ENCODE data around the gene H19.

The H19 gene

GRCh38 chr11:1997755-1998154, at the start of gene H19:
Gene H19 (minus strand): TSS chr11:1997842.
- no peak for DNase-seq

- DNase-seq, result no peak
Observed at GRCh38 chr11:2041963-2042362, 44.3 kb upstream of the H19 start.

GRCh38 chr11:2041153-2041552, 43.5 kb upstream of the H19 start:
- DNase-seq, result no peak

- DNase-seq, result no peak
Observed at GRCh38 chr11:2039198-2039759, 41.6 kb upstream of the H19 start.

- no peak for DNase-seq
Observed at GRCh38 chr11:2036863-2037486, 39.3 kb upstream of the H19 start.

GRCh38 chr11:2035382-2035781, 37.7 kb upstream of the H19 start:
- no peak for DNase-seq

- no peak for DNase-seq
Observed at GRCh38 chr11:2031058-2031457, 33.4 kb upstream of the H19 start.

- DNase-seq, result no peak
Observed at GRCh38 chr11:2027708-2028107, 30.1 kb upstream of the H19 start.

GRCh38 chr11:2015025-2015424, 17.4 kb upstream of the H19 start:
- no peak for DNase-seq

GRCh38 chr11:2012440-2012839, 14.8 kb upstream of the H19 start:
- no peak for DNase-seq

GRCh38 chr11:2004466-2004865, 6.8 kb upstream of the H19 start:
- no peak for DNase-seq

- no peak for DNase-seq
Observed at GRCh38 chr11:2002807-2003206, 5.2 kb upstream of the H19 start.

- DNase-seq, result no peak
Observed at GRCh38 chr11:2002042-2002776, 4.6 kb upstream of the H19 start.

GRCh38 chr11:1998861-1999260, 1.2 kb upstream of the H19 start:
- no peak for DNase-seq

- no peak for DNase-seq
Observed at GRCh38 chr11:1998290-1998689, 648 bp upstream of the H19 start.

- DNase-seq, result no peak
Observed at GRCh38 chr11:1994121-1994520, 3.5 kb downstream of the H19 start.

GRCh38 chr11:1992111-1992510, 5.5 kb downstream of the H19 start:
- DNase-seq, result no peak

- DNase-seq, result no peak
Observed at GRCh38 chr11:1990872-1991578, 6.6 kb downstream of the H19 start.

GRCh38 chr11:1989953-1990352, 7.7 kb downstream of the H19 start:
- no peak for DNase-seq

GRCh38 chr11:1988667-1989317, 8.8 kb downstream of the H19 start:
- no peak for DNase-seq

GRCh38 chr11:1988174-1988573, 9.5 kb downstream of the H19 start:
- no peak for DNase-seq

GRCh38 chr11:1987024-1987423, 10.6 kb downstream of the H19 start:
- DNase-seq, result no peak

GRCh38 chr11:1983601-1983961, 14.1 kb downstream of the H19 start:
- DNase-seq, result no peak

Measured in CD4-positive, alpha-beta T cell treated with Interleukin-4 for 4 hours (primary cell).